K562 (cell line): ENCODE measurements around the gene UVRAG. TPM values are rescaled to one million over a fixed set of nuclear protein-coding genes. Genes with fewer than 3 reads are reported as not detected.

Experiments used
- ATAC-seq: fragments of 200-7000 bp; cut with Tn5 transposase; 3 replicates; pipeline ENCODE4 v1.9.1; 2020; ENCODE audit warnings: moderate library complexity
- BruUV-seq: library from RNA; stranded (reverse); fragments of 400-500 nt; replicated peaks from 2 replicates; lab custom pipeline; 2021; lab: Mats Ljungman, UMichigan
- CTCF ChIA-PET: fragments of 300-600 bp; formaldehyde crosslinking; extraction: SDS; loops from one replicate; lab custom pipeline; 2021; ENCODE audit warnings: low intra/inter-chr PET ratio; lab: Yijun Ruan, JAX
- POLR2A ChIA-PET: fragments of 300-600, 350-650 bp; sonication (Branson Sonifier 250); formaldehyde crosslinking; extraction: SDS; loops from one replicate; lab custom pipeline; 2021; ENCODE audit warnings: antibody characterized with exemption, inconsistent platforms; lab: Yijun Ruan, JAX
- DNase-seq, 4 experiments: peaks; one replicate each; pipeline versions ENCODE4 v3.0.0 to v3.0.0-alpha.2; 2011 to 2018; ENCODE audit warnings: low spot score in 3 of 4, mixed read lengths in 3 of 4; ENCODE audit errors: extremely low read depth in 1 of 4
- FAIRE-seq: peaks from 2 replicates; lab custom pipeline; 2011; peaks lifted over from hg19 to GRCh38; lab: Jason Lieb, UNC
- H2AFZ ChIP-seq: 2 replicates; pipeline ENCODE4 v1.6.0; 2011; ENCODE audit warnings: low read depth, low read length, control low read depth, inconsistent platforms
- H3K27ac ChIP-seq: fragments of 200-600 bp; 3 replicates; pipeline ENCODE4 v1.8.0; 2011; ENCODE audit warnings: low read depth, mild to moderate bottlenecking, control low read depth, inconsistent platforms, low read length, moderate library complexity, mixed read lengths; ENCODE audit errors: extremely low read depth
- H3K27me3 ChIP-seq, 2 experiments: fragments of 300-600 bp in 1 of 2; 2 replicates in 1 of 2; 3 replicates in 1 of 2; pipeline versions ENCODE4 v1.6.0 to v1.8.0; 2011; ENCODE audit warnings: inconsistent platforms in 2 of 2, low read length in 2 of 2, mild to moderate bottlenecking in 1 of 2, mixed read lengths in 1 of 2, moderate library complexity in 1 of 2; ENCODE audit not compliant: control insufficient read depth in 2 of 2, insufficient read depth in 2 of 2
- H3K36me3 ChIP-seq: fragments of 300-600 bp; 3 replicates; pipeline ENCODE4 v1.8.0; 2011; ENCODE audit warnings: mild to moderate bottlenecking, low read length, inconsistent platforms; ENCODE audit not compliant: control insufficient read depth, insufficient read depth
- H3K4me1 ChIP-seq, 2 experiments: fragments of 200-600 bp in 1 of 2; replicated peaks in 1 of 2; 2 replicates in 1 of 2; 3 replicates in 1 of 2; pipeline versions ENCODE4 v1.5.1 to v1.8.0; 2011; ENCODE audit warnings: inconsistent platforms in 2 of 2, low read length in 2 of 2, mild to moderate bottlenecking in 1 of 2, mixed read lengths in 1 of 2, moderate library complexity in 1 of 2; ENCODE audit not compliant: control insufficient read depth in 2 of 2, insufficient read depth in 2 of 2
- H3K4me2 ChIP-seq: 2 replicates; pipeline ENCODE4 v1.6.1; 2011; ENCODE audit warnings: low read length, control low read depth, inconsistent platforms, mixed read lengths; ENCODE audit not compliant: insufficient read depth
- H3K4me3 ChIP-seq: fragments of 200-600 bp; sonication (generic), shearing (Covaris generic); 2 replicates; pipeline ENCODE4 v1.5.1; 2016; ENCODE audit warnings: control low read depth, inconsistent platforms
- H3K79me2 ChIP-seq: fragments of 200-600 bp; 3 replicates; pipeline ENCODE4 v1.8.0; 2011; ENCODE audit warnings: low read length, inconsistent platforms; ENCODE audit not compliant: control insufficient read depth, insufficient read depth
- H3K9ac ChIP-seq, 2 experiments: 2 replicates each; pipeline versions ENCODE4 v1.6.0 to v1.6.1; 2011; ENCODE audit warnings: low read depth in 2 of 2, low read length in 2 of 2, control low read depth in 1 of 2, inconsistent platforms in 1 of 2, mild to moderate bottlenecking in 1 of 2, mixed read lengths in 1 of 2; ENCODE audit not compliant: insufficient read depth in 1 of 2
- H3K9me1 ChIP-seq: one replicate; pipeline ENCODE4 v1.6.0; 2011; ENCODE audit warnings: inconsistent platforms, mild to moderate bottlenecking, low read length, moderate library complexity; ENCODE audit not compliant: control insufficient read depth, insufficient read depth
- H3K9me3 ChIP-seq: replicated peaks from 2 replicates; pipeline ENCODE4 v1.5.1; 2011; ENCODE audit warnings: low read depth, low read length, inconsistent platforms; ENCODE audit not compliant: control insufficient read depth, insufficient read depth
- H4K20me1 ChIP-seq: replicated peaks from 2 replicates; pipeline ENCODE4 v1.6.1; 2011; ENCODE audit warnings: low read length, inconsistent platforms, mixed read lengths; ENCODE audit not compliant: control insufficient read depth, insufficient read depth
- CUX1 ChIP-seq: fragments of 200-800 bp; sonication (Bioruptor generic); IDR thresholded peaks from 2 replicates; pipeline ENCODE4 v1.6.1; 2016; ENCODE audit warnings: missing genetic modification characterization, missing compliant biosample characterization
- EP400 ChIP-seq: fragments of 450-650 bp; IDR thresholded peaks from 2 replicates; pipeline ENCODE4 v1.6.1; 2017; ENCODE audit warnings: antibody characterized with exemption, mild to moderate bottlenecking, moderate library complexity
- FUS ChIP-seq: fragments of 200-400 bp; formaldehyde crosslinking; optimal IDR thresholded peaks from 2 replicates; pipeline ENCODE3; 2017; ENCODE audit warnings: low read depth, low read length
- IRF1 ChIP-seq: sonication (generic); formaldehyde crosslinking; IDR thresholded peaks from 2 replicates; pipeline ENCODE4 v1.8.0; 2022; ENCODE audit warnings: missing genetic modification reagents, mild to moderate bottlenecking, borderline replicate concordance
- MBD1 ChIP-seq: fragments of 250-450 bp; sonication (Bioruptor Pico); IDR thresholded peaks from 2 replicates; pipeline ENCODE4 v1.8.0; 2022; ENCODE audit warnings: inconsistent platforms
- SIN3A ChIP-seq, 2 experiments: fragments of 150-350 bp in 1 of 2; IDR thresholded peaks; 2 replicates each; pipeline ENCODE4 v1.6.1; 2011 to 2016; ENCODE audit warnings: borderline replicate concordance in 2 of 2, low read depth in 2 of 2, low read length in 2 of 2, mild to moderate bottlenecking in 2 of 2, moderate library complexity in 2 of 2; ENCODE audit not compliant: control insufficient read depth in 1 of 2
- ZBTB17 ChIP-seq: fragments of 450-650 bp; formaldehyde crosslinking; IDR thresholded peaks from 2 replicates; pipeline ENCODE4 v1.4.0; 2020; ENCODE audit warnings: mild to moderate bottlenecking
- ZBTB49 ChIP-seq: sonication (generic); formaldehyde crosslinking; IDR thresholded peaks from 2 replicates; pipeline ENCODE4 v1.8.0; 2022; ENCODE audit warnings: missing genetic modification reagents, mild to moderate bottlenecking, borderline replicate concordance
- ZNF449 ChIP-seq: fragments of 250-450 bp; sonication (Bioruptor Pico); IDR thresholded peaks from 2 replicates; pipeline ENCODE4 v1.8.0; 2022; ENCODE audit warnings: moderate library complexity, mild to moderate bottlenecking, inconsistent platforms
- WGBS: fragments of 100-300 bp; shearing (Covaris generic); methylation state at CpG from one replicate; pipeline ENCODE4 v1.1.6; 2016; ENCODE audit warnings: low coverage, mixed read lengths; ENCODE audit not compliant: insufficient coverage; ENCODE audit errors: missing lambda C conversion rate; 5-methylcytosine and 5-hydroxymethylcytosine counted together
- in situ Hi-C: fragments of 300-500 bp; cut with MboI; formaldehyde crosslinking; loops from 4 replicates; pipeline ENCODE4 v1.15.0; 2018; ENCODE audit warnings: inconsistent platforms, mixed read lengths
- intact Hi-C: fragments of 100-400 bp; cut with micrococcal nuclease; formaldehyde crosslinking; loops from 2 replicates; pipeline ENCODE4 v1.14.2; 2022
- polyA plus RNA-seq, 8 experiments: library from polyadenylated mRNA; depleted of rRNA in 4 of 8; stranded (reverse) in 5 of 8; unstranded in 3 of 8; fragments of >200 nt; fragmentation: Nextera tagmentation in 2 of 8; fragmentation: Illumina TruSeq in 1 of 8; extraction: Ambion mirVana in 2 of 8; extraction: Trizol in 1 of 8; gene quantifications; 2 replicates each; pipeline versions ENCODE4 v1.2.1 to v1.2.3, GENCODE V29; 2011 to 2014; ENCODE audit warnings: inconsistent platforms in 1 of 8, missing spikeins in 1 of 8
- total RNA-seq, 7 experiments: library from RNA; depleted of rRNA in 6 of 7; stranded (reverse); fragments of >200 nt in 6 of 7; fragmentation: Illumina TruSeq in 2 of 7; extraction: Trizol in 2 of 7; gene quantifications; 2 replicates each; pipeline versions ENCODE4 v1.2.1 to v1.2.3, GENCODE V29; 2011 to 2021; ENCODE audit warnings: low replicate concordance in 1 of 7

UVRAG gene
- total and polyA plus RNA-seq, 9 of the 15 experiments (the other 6 are each of a cell fraction or from before 2014, with no cell fraction given) = 3.1 to 17.8 (median 12.4) TPM

- WGBS = 88% methylated on average over 2 of the region's 2 CpGs
- FAIRE-seq = no peak
- no TSS peak for BruUV-seq
- no peak for TF ChIP-seq MBD1 (CRISPR knock-in tag)
- TF ChIP-seq ZBTB49 = no peak
- TF ChIP-seq ZNF449 (CRISPR knock-in tag) = no peak
- TF ChIP-seq FUS = no peak
- no peak for TF ChIP-seq EP400
- no peak for TF ChIP-seq IRF1 (CRISPR knock-in tag)
- TF ChIP-seq SIN3A (IDR thresholded peaks at IDR 0.05; ENCODE audit: borderline replicate concordance in 2 of 2, control insufficient read depth in 1 of 2, low read depth in 2 of 2, low read length in 2 of 2) = no peak
- no peak for TF ChIP-seq ZBTB17 (CRISPR knock-in tag)
- no peak for TF ChIP-seq CUX1
Measured at GRCh38 chr11:75878933-75879332, 63.9 kb downstream of the UVRAG start.

More at GRCh38 chr11:75878933-75879332, 63.9 kb downstream of the UVRAG start:
- Histone ChIP-seq H3K9me1 (no peaks in the 10 kb centered on the region), H3K27ac (no peak overlapping the region), H3K36me3 (peaks cover 11% of the 10 kb centered on the region; the same call in 1 of the 3 replicates), H3K27me3 (no peaks in the 10 kb centered on the region), H3K4me3 (no peak overlapping the region), H4K20me1 (no peaks in the 10 kb centered on the region; the same call in 1 of the 2 replicates), H3K79me2 (peaks cover 9% of the 10 kb centered on the region; the same call in 2 of the 3 replicates), H2AFZ (no peak overlapping the region), H3K9me3 (no peaks in the 10 kb centered on the region), H3K9ac (no peak overlapping the region), H3K4me1 (peaks cover 2 to 6% of the 10 kb centered on the region in 2 experiments; a peak in 3 of 5 replicates), H3K4me2 (no peak overlapping the region)
- DNase-seq (no peak), ATAC-seq (no peak)
- ChIA-PET CTCF (no interaction called here), POLR2A (interaction anchor here (0.9 kb wide), 1 partner anchor 41 kb away, joined by 3 read pairs; no protein-coding TSS in a partner anchor)
- intact Hi-C loops (no loop called here), in situ Hi-C loops (no loop called here)
